GM19397 (cell line): Measurements from ENCODE around the gene TNFSF13B.
A peak's percentile ranks its signal among the peaks of the same experiment; 100 is the strongest.
"Not testable (repeated sequence)": the region's sequence is repeated elsewhere in the genome, so short reads cannot be mapped to it uniquely, and the experiment has no call there.

Experiments
- ATAC-seq: cut with Tn5 transposase; IDR thresholded peaks from one replicate; pipeline ENCODE4 v1.9.1; 2021; ENCODE audit warnings: mild to moderate bottlenecking, moderate library complexity; ENCODE audit not compliant: unreplicated experiment

Gene TNFSF13B

DNA sequence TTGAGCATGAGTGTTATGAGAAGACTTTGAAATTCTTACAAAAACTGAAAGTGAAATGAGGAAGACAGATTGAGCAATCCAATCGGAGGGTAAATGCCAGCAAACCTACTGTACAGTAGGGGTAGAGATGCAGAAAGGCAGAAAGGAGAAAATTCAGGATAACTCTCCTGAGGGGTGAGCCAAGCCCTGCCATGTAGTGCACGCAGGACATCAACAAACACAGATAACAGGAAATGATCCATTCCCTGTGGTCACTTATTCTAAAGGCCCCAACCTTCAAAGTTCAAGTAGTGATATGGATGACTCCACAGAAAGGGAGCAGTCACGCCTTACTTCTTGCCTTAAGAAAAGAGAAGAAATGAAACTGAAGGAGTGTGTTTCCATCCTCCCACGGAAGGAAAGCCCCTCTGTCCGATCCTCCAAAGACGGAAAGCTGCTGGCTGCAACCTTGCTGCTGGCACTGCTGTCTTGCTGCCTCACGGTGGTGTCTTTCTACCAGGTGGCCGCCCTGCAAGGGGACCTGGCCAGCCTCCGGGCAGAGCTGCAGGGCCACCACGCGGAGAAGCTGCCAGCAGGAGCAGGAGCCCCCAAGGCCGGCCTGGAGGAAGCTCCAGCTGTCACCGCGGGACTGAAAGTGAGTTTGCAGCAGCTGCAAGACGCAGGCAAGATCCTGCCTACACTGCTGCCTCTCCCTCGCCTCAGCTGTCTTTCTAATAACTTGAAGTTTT lies at the start of gene TNFSF13B:
Gene TNFSF13B (plus strand): TSS at position 118 of the 728 bp plus-strand sequence. CDS start 178 bp downstream, at position 296.
- peak; percentile 77 for ATAC-seq

GRCh38 chr13:108220041-108220440 lies 49.5 kb upstream of the TNFSF13B start:
- no peak for ATAC-seq

GRCh38 chr13:108223687-108224503 lies 45.6 kb upstream of the TNFSF13B start:
- no peak for ATAC-seq

DNA sequence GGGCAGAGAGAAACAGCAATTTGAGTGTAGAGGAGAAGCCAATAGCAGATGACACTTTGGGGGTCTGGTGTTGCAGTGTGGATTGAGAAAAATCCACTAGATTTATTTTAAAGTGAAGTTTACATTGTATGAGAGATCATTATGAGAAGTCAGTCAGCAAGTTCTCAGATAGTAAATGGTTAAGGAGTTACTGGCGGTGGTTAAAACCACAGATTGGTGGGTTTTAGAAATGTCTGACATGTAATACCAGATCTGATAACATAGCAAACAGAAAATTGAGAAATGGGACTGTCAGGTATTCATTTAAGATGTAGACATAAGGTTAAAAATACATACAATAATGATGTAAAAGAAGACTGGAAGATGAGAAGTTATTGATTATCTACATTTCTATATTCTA lies 44.1 kb upstream of the TNFSF13B start:
- ATAC-seq: no peak

DNA sequence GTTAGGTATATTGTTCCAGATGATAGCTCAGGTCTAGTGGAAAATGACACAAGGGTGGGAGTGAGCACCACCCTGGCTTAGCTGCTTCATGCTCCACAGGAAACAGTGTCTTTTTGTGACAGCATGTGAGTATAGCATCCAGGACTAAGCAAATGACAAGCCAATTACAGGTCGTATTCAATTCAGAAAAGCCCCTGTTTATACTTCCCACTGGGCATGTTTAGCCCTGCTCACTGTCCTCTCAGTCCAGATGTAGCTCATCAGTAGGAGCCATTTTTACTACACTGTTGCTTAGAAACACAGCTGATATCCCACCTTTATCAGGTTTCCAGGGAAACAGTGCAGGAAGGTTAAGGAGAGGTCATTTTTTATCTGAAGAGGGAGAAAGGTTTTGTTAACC lies 43.3 kb upstream of the TNFSF13B start:
- ATAC-seq: no peak

DNA sequence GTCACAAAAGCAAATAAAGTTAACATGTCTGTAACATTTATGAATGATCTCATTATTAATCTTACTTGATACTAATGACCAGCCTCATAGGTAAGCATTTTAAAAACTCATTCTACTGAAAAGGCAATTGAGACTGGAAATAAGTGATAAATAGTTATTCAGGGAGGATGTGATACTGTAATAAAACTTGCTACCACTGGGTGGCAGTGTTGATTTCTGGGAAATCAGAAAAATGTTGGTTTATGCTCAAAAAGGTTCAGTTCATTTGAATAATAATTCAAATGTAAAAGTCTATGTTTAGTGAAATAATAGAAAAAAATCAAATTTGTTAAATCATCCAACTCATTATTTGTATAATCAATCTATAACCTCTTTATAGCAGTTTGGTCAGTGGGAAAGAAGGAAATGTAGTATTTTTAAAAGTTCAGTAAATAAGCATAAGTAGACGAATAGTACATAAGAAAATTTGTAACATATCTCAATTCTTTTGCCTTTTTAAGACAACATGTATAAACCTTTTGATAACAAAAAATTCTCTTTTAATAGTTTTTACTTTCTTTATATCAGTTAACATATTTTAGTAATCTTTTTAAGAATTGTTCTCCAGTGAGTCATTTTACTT lies 41.8 kb upstream of the TNFSF13B start:
- ATAC-seq: no peak

DNA sequence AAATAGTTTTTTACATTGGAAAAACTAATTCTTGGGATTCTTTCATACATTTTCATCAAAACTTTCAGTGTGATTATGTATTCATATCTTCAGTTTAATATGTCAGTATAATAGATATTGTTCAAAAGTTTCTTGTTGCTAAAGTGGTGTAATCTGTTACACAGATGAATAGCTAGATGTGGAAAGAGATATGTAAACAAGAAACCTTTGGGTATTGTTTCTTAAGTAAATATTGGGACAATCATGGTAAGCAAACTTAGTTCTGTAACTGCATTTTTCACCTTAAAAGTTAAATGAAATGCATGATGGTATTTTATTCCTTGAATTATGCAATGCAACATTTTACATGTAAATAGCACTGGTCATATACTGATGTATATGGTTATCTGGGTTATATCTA lies 39.1 kb upstream of the TNFSF13B start:
- ATAC-seq: no peak

GRCh38 chr13:108249150-108249549 lies 20.4 kb upstream of the TNFSF13B start:
- no peak for ATAC-seq

GRCh38 chr13:108257248-108257647 lies 12.3 kb upstream of the TNFSF13B start:
- ATAC-seq: no peak

DNA sequence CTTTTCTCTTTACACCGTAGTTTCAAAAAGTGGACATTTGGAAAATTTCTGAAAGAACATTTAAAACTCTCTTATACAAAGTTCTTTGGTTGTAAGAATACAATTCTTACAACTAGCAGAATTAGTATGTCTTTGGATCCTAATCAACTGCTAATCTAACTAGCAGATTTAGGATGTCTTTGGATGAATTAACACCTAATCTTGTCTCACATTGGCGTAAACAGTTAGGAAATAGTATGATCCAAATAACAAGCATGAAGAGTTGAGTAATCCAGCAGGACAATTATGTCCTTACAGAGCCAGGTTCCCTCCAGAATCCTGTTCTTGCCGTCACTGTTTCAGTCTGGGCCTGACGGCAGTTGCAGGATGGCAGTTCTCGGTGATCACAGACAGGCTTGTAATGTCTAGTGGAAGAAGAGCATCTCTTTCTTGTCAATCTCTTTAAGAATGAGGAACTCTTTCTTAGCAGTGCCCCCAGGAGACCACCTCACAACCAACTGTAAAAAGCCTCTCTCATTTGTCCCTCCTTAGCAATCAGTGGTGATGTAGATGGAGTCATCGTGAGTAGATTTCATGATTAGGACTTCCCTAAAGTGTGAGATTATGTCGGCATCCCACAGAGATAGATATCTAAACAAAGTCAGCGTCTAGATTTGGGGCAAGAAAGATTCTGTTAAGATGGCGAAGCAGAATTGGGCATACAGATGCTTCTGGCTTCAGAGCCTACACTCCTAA lies 5.7 kb upstream of the TNFSF13B start:
- no peak for ATAC-seq

DNA sequence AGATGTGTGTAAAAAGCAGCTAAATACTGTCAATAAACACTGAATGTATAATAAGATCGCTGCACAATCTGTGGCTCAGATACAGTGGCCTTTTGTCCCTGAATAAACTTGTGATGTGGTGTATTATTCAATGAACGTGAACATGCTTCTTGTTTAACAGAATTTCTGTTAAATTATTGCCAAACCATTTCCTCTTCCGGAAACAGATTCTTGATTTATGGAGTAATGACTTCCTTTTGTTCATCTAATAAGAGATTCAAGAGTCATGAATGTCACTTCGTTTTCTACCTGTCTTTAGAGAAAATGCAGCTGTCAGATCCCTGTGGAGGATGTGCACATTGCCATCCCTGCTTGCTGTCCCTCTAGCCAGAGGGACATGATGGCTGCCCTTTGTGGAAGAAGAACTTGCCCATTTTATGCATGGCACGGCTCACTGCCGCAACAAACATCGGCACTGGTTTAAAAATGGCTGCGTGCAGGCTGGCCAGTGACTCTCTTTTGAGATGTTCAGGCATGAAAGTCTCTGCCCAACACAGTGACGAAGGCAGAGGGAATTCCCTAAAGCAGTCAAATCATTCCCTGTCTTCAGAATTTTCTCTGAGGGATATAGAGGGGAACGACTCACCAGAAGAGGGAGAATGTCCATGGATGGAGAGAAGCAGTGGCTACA lies 3.1 kb upstream of the TNFSF13B start:
- ATAC-seq: no peak

DNA sequence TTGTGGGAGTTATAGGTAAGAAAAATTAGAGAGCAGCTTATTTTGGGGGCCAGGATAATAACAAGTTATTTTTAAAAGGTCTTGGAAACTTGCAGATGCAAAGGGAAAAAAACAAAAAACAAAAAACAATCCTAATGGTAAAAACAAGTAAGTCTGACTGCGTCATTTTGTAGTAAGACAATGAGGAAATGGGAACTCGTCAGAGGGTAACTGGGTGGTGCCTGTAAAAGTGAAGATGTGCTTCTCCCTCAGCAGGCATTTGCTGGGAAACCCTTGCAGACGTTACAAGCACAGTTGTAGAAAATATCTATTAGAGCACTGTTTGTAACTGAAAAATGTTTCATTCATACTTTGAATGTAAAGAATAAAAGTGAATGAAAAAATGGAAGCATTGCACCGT lies 2.2 kb upstream of the TNFSF13B start:
- ATAC-seq: no peak

DNA sequence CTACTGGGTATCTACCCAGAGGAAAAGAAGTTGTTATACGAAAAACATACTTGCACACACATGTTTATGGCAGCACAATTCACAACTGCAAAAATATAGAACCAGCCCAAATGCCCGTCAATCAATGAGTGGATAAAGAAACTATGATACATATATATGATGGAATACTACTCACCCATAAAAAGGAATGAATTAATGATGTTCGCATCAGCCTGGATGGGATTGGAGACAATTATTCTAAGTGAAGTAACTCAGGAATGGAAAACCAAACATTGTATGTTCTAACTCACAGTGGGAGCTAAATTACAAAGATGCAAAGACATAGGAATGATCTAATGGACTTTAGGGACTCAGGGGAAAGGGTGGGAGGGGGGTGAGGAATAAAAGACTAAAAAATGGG lies 1.7 kb upstream of the TNFSF13B start:
- not testable (repeated sequence) for ATAC-seq

DNA sequence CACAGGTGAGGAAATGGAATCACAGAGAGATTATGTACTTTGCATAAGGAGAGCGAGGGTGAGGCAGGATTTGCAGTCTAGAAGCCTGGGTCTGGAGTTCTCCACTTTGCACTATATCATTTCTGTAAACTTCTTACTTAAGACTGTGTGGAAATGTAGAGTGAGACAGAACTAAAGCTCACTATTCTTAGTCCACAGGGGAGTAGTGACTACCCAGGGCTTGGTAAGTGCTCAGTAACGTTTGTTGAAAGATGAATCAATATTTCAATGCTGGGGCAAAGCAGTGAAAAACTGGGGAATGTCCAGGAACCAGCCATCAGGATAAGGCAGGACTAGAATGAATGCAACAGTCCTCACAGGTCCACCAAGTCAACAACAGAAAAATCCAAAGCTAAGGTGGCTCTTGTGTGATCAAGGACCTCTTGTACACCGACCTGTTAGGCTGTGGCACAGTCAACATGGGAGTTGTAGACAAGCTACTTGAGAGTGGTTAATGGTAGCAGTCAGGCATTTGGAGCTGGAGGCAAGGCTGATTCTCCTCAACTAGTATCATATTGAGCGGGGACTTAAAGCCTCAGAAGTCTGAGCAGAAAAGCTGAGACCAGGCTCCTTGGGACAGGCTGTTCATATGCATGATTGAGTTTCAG lies 929 bp upstream of the TNFSF13B start:
- no peak for ATAC-seq

GRCh38 chr13:108270442-108270841 lies 924 bp downstream of the TNFSF13B start:
- peak; percentile 17 for ATAC-seq

DNA sequence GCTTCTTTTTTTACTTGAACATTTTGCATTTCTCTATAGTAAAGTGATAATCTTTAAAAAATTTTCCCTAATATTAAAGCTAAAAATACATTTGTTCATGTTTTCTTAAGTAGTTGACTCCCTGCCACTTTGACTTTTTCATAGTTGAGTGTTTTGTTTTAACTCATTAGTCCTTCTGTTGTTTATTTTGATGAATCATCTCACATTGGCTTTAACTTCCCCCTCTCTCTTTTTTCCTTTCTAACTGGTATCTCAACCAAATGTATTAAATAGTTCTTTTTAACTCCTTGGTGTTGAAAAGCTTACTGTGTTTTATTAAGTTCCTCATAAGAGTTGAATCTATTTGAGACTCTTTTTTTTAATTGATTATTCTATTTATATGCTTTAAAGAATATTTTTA lies 2.8 kb downstream of the TNFSF13B start:
- ATAC-seq: no peak

GRCh38 chr13:108273429-108274118 lies 4.1 kb downstream of the TNFSF13B start:
- no peak for ATAC-seq

DNA sequence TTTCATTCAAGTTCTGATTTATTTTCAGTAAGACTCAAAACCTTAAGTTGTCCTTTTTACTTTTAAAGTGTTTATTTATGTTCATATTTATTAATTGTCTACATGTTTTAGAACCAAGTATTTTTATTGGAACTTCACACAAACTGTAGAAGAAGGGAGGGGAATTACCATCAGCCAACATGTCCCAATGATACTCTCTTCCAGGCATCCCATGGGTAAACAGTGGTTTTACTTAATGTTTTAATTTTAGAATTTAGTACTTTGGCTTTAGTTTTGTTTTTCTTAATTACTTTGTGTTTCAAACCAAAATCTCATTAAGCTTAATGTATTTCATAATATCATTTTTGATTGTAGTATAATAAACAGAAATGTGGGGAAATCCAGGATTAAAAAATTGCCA lies 5.2 kb downstream of the TNFSF13B start:
- ATAC-seq: no peak

GRCh38 chr13:108276060-108276459 lies 6.5 kb downstream of the TNFSF13B start:
- ATAC-seq: no peak
